PC-3 (cell line): ENCODE results near the gene PLOD2. TPM values are rescaled to one million over a fixed set of nuclear protein-coding genes. Genes with fewer than 3 reads are reported as not detected.

ENCODE experiments used
- ATAC-seq: fragments of 200-7000 bp; cut with Tn5 transposase; 2 replicates; pipeline ENCODE4 v1.9.1; 2020; ENCODE audit warnings: mild to moderate bottlenecking, moderate library complexity
- BruUV-seq: library from RNA; stranded (reverse); fragments of 400-500 nt; replicated peaks from 2 replicates; lab custom pipeline; 2021; lab: Mats Ljungman, UMichigan
- CTCF ChIA-PET: fragments of 300-600 bp; sonication (Branson Sonifier 250); formaldehyde crosslinking; loops from one replicate; lab custom pipeline; 2022; ENCODE audit warnings: antibody characterized with exemption; lab: Charles Lee
- POLR2A ChIA-PET: fragments of 300-600 bp; sonication (Branson Sonifier 250); formaldehyde crosslinking; loops from one replicate; lab custom pipeline; 2022; ENCODE audit warnings: antibody characterized with exemption; ENCODE audit not compliant: unreplicated experiment; lab: Charles Lee
- DNase-seq: peaks from one replicate; pipeline ENCODE4 v3.0.0-alpha.2; 2015
- H2AFZ ChIP-seq: fragments of 300-600 bp; sonication (generic); 2 replicates; pipeline ENCODE4 v1.6.0; 2016; ENCODE audit warnings: antibody characterized with exemption, low read length
- H3F3A ChIP-seq: fragments of 300-600 bp; sonication (generic); one replicate; pipeline ENCODE4 v1.6.0; 2017; ENCODE audit warnings: antibody characterized with exemption, low read length, control low read depth, mild to moderate bottlenecking; ENCODE audit not compliant: unreplicated experiment
- H3K27ac ChIP-seq: fragments of 300-600 bp; sonication (generic); 2 replicates; pipeline ENCODE4 v1.5.1; 2016; ENCODE audit warnings: mild to moderate bottlenecking, low read length
- H3K27me3 ChIP-seq: fragments of 300-600 bp; sonication (generic); 2 replicates; pipeline ENCODE4 v1.6.1; 2016; ENCODE audit warnings: low read length, mixed read lengths
- H3K36me3 ChIP-seq: fragments of 300-600 bp; sonication (generic); 2 replicates; pipeline ENCODE4 v1.6.1; 2016; ENCODE audit warnings: low read depth, mixed run types, low read length, mixed read lengths
- H3K4me1 ChIP-seq: fragments of 300-600 bp; sonication (generic); 2 replicates; pipeline ENCODE4 v1.5.1; 2016; ENCODE audit warnings: low read length; ENCODE audit not compliant: insufficient read depth
- H3K4me2 ChIP-seq: fragments of 300-600 bp; sonication (generic); 2 replicates; pipeline ENCODE4 v1.6.0; 2016; ENCODE audit warnings: low read length
- H3K4me3 ChIP-seq: fragments of 300-600 bp; sonication (generic); 2 replicates; pipeline ENCODE4 v1.5.1; 2016; ENCODE audit warnings: mild to moderate bottlenecking, low read length, mixed read lengths
- H3K79me2 ChIP-seq: fragments of 300-600 bp; sonication (generic); 2 replicates; pipeline ENCODE4 v1.6.1; 2017; ENCODE audit warnings: low read length, mixed read lengths
- H3K9ac ChIP-seq: fragments of 300-600 bp; sonication (generic); 2 replicates; pipeline ENCODE4 v1.6.0; 2016; ENCODE audit warnings: mild to moderate bottlenecking, low read length
- H3K9me2 ChIP-seq: fragments of 300-600 bp; sonication (generic); replicated peaks from 2 replicates; pipeline ENCODE4 v1.6.1; 2016; ENCODE audit warnings: mixed run types, low read length, mixed read lengths
- H3K9me3 ChIP-seq: fragments of 300-600 bp; sonication (generic); 2 replicates; pipeline ENCODE4 v1.6.1; 2016; ENCODE audit warnings: low read length, mixed read lengths
- H4K20me1 ChIP-seq: fragments of 300-600 bp; sonication (generic); 2 replicates; pipeline ENCODE4 v1.6.1; 2016; ENCODE audit warnings: low read length, mixed read lengths
- EZH2 ChIP-seq: fragments of 300-600 bp; sonication (generic); IDR thresholded peaks from one replicate; pipeline ENCODE4 v1.6.1; 2017; ENCODE audit warnings: antibody characterized with exemption, mild to moderate bottlenecking, low read length; ENCODE audit not compliant: unreplicated experiment
- EZH2phosphoT487 ChIP-seq: fragments of 300-600 bp; sonication (generic); IDR thresholded peaks from 2 replicates; pipeline ENCODE4 v1.6.1; 2018; ENCODE audit warnings: mild to moderate bottlenecking, antibody characterized with exemption, low read length, borderline replicate concordance
- intact Hi-C: fragments of 100-400 bp; cut with micrococcal nuclease; formaldehyde crosslinking; loops from 2 replicates; pipeline ENCODE4 v1.9.0; 2023
- total RNA-seq: library from RNA; depleted of rRNA; stranded (reverse); fragments of >200 nt; gene quantifications from 2 replicates; pipeline ENCODE4 v1.2.3, GENCODE V29; 2014
- TF ChIP-seq, protein P1 (sequence below): fragments of 300-600 bp; sonication (generic); conservative IDR thresholded peaks from 2 replicates; pipeline ENCODE4 v1.5.1; 2017; ENCODE audit warnings: antibody characterized with exemption, low read depth, mild to moderate bottlenecking, low read length

The PLOD2 gene
- total RNA-seq, 1 experiment from 2014 or later, result 76.1 TPM

DNA sequence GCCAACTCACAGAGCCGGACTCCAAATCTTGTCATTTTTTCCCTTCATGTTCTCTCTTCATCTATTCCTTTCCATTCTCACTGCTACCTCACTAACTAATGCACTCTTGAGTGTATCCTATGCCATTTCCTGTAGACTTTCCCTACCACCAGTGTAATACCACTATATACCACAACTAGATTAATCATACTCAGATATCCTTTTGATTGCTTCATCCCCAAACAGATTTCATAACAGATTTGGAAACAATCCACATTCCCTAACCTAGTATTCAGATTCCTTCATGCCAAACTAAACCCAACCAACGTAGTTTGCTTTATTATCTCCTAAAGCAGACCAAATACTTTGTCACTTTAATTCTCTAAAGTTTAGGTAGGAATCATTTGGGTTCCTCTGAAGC is 2.6 kb upstream of the PLOD2 start:
- intact Hi-C loops, result no loop called here
- peaks cover 62% of the 10 kb centered on the region for H3K4me1 ChIP-seq
- TF ChIP-seq, protein P1, sequence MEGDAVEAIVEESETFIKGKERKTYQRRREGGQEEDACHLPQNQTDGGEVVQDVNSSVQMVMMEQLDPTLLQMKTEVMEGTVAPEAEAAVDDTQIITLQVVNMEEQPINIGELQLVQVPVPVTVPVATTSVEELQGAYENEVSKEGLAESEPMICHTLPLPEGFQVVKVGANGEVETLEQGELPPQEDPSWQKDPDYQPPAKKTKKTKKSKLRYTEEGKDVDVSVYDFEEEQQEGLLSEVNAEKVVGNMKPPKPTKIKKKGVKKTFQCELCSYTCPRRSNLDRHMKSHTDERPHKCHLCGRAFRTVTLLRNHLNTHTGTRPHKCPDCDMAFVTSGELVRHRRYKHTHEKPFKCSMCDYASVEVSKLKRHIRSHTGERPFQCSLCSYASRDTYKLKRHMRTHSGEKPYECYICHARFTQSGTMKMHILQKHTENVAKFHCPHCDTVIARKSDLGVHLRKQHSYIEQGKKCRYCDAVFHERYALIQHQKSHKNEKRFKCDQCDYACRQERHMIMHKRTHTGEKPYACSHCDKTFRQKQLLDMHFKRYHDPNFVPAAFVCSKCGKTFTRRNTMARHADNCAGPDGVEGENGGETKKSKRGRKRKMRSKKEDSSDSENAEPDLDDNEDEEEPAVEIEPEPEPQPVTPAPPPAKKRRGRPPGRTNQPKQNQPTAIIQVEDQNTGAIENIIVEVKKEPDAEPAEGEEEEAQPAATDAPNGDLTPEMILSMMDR, result peak; percentile 35; the same call in 1 of the 2 replicates
- TF ChIP-seq EZH2 (no peak), EZH2phosphoT487 (no peak)
- peak overlapping the region; percentile 97 for H3K4me2 ChIP-seq
- peaks cover 15% of the 10 kb centered on the region for H4K20me1 ChIP-seq
- H3K9me2 ChIP-seq, result no peaks in the 10 kb centered on the region
- no TSS peak for BruUV-seq
- DNase-seq, result peak; percentile 99
- H3K27me3 ChIP-seq, result no peaks in the 10 kb centered on the region
- ATAC-seq, result peak; percentile 13
- H2AFZ ChIP-seq, result no peak overlapping the region
- CTCF ChIA-PET, result no interaction called here
- H3K27ac ChIP-seq, result peak overlapping the region; percentile 89
- H3K9ac ChIP-seq, result peak overlapping the region; percentile 44
- peak overlapping the region; percentile 45 for H3K4me3 ChIP-seq
- peaks cover 14% of the 10 kb centered on the region for H3F3A ChIP-seq
- POLR2A ChIA-PET, result no interaction called here
- H3K79me2 ChIP-seq, result peaks cover 51% of the 10 kb centered on the region
- H3K9me3 ChIP-seq, result no peaks in the 10 kb centered on the region
- H3K36me3 ChIP-seq, result 0 out of 2 replicates have a peak, but pooled peaks cover 4% of the 10 kb centered on the region

DNA sequence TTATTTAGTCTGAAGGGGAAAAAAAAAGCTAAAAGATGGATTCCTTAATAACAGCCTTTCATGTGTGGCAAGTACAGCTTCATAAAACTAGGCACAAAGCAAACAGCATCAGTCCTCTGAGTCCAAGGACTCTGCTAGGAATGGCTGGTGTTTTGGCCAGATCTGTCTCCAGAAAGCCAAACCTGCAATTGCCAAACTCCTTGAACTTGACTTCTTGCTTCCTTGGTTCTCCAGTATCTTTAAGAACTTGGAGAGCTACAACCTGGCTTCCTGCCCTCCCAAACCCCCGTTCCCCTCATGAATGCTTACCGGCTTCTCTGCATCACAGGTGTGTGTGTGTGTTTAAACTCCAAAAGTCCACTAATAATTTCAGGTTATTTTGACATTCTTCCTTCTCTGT is 1.6 kb upstream of the PLOD2 start:
- H3K9me2 ChIP-seq, result no peaks in the 10 kb centered on the region
- ChIA-PET CTCF (no interaction called here), POLR2A (interaction anchor here (0.6 kb wide), 1 partner anchor 98 kb away, joined by 6 read pairs; no protein-coding TSS in a partner anchor)
- no peak for ATAC-seq
- peaks cover 70% of the 10 kb centered on the region for H3K4me1 ChIP-seq
- peak overlapping the region; percentile 97 for H3K4me2 ChIP-seq
- peak overlapping the region; percentile 79 for H3K4me3 ChIP-seq
- peak overlapping the region; percentile 89 for H3K27ac ChIP-seq
- H3K9me3 ChIP-seq, result no peaks in the 10 kb centered on the region
- peaks cover 14% of the 10 kb centered on the region for H3F3A ChIP-seq
- BruUV-seq, result no TSS peak
- intact Hi-C loops, result no loop called here
- 0 out of 2 replicates have a peak, but pooled peaks cover 4% of the 10 kb centered on the region for H3K36me3 ChIP-seq
- H3K9ac ChIP-seq, result peak overlapping the region; percentile 86
- no peaks in the 10 kb centered on the region for H3K27me3 ChIP-seq
- H3K79me2 ChIP-seq, result peaks cover 61% of the 10 kb centered on the region
- no peak overlapping the region for H2AFZ ChIP-seq
- no peak for TF ChIP-seq EZH2
- TF ChIP-seq EZH2phosphoT487, result no peak
- TF ChIP-seq, protein P1, result no peak
- DNase-seq, result peak; percentile 38
- H4K20me1 ChIP-seq, result peaks cover 25% of the 10 kb centered on the region

DNA sequence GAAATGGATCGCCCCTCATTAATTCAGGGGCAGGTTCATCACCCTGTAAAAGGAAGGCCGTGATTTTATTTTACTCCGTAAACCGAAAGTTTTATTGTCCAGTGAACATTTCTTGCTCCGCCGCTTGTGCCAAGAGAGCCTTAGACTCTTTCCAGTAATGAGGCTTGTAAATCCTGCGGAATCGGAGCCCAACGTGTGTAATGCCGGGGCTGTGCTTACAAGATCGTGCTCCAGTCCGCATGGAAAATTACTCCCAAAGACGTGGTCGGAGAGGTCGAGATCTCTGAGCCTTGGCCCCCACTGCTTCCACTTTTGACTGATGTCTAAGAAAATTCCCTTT is 649 bp upstream of the PLOD2 start:
- H3F3A ChIP-seq, result peaks cover 14% of the 10 kb centered on the region
- H3K4me3 ChIP-seq, result peak overlapping the region; percentile 79
- peak overlapping the region; percentile 89 for H3K27ac ChIP-seq
- peak overlapping the region; percentile 86 for H3K9ac ChIP-seq
- TF ChIP-seq, protein P1, result no peak
- TF ChIP-seq EZH2 (no peak), EZH2phosphoT487 (no peak)
- TSS peak; percentile 83 for BruUV-seq
- H3K4me1 ChIP-seq, result peaks cover 70% of the 10 kb centered on the region
- no peaks in the 10 kb centered on the region for H3K27me3 ChIP-seq
- H3K9me3 ChIP-seq, result no peaks in the 10 kb centered on the region
- POLR2A ChIA-PET, result interaction anchor here (0.5 kb wide), 2 partner anchors 356 to 1182 kb away, joined by 3 to 4 read pairs; no protein-coding TSS in a partner anchor
- ATAC-seq, result peak; percentile 8
- H3K4me2 ChIP-seq, result peak overlapping the region; percentile 97
- CTCF ChIA-PET, result interaction anchor here (0.8 to 2.2 kb wide), 2 partner anchors 26 to 96 kb away, joined by 6 to 10 read pairs; no protein-coding TSS in a partner anchor
- H4K20me1 ChIP-seq, result peaks cover 34% of the 10 kb centered on the region
- peak overlapping the region; percentile 70 for H2AFZ ChIP-seq
- H3K9me2 ChIP-seq, result no peaks in the 10 kb centered on the region
- H3K36me3 ChIP-seq, result 0 out of 2 replicates have a peak, but pooled peaks cover 4% of the 10 kb centered on the region
- intact Hi-C loops, result loop anchor here (1.0 kb wide), 1 partner anchor 28 kb away; no protein-coding TSS in a partner anchor
- H3K79me2 ChIP-seq, result peaks cover 71% of the 10 kb centered on the region
- peak; percentile 61 for DNase-seq
